Cerebellar cortex (tissue), 1 donor: ENCODE data around the gene DLX2.

Source experiments
- DNase-seq: peaks from one replicate; pipeline ENCODE4 v3.0.0-alpha.2; 2015; ENCODE audit warnings: low spot score

The DLX2 gene

GRCh38 chr2:172107690-172108586 lies 5.2 kb upstream of the DLX2 start:
- no peak for DNase-seq

- no peak for DNase-seq
Measured at GRCh38 chr2:172106108-172106961, 3.6 kb upstream of the DLX2 start.

DNA sequence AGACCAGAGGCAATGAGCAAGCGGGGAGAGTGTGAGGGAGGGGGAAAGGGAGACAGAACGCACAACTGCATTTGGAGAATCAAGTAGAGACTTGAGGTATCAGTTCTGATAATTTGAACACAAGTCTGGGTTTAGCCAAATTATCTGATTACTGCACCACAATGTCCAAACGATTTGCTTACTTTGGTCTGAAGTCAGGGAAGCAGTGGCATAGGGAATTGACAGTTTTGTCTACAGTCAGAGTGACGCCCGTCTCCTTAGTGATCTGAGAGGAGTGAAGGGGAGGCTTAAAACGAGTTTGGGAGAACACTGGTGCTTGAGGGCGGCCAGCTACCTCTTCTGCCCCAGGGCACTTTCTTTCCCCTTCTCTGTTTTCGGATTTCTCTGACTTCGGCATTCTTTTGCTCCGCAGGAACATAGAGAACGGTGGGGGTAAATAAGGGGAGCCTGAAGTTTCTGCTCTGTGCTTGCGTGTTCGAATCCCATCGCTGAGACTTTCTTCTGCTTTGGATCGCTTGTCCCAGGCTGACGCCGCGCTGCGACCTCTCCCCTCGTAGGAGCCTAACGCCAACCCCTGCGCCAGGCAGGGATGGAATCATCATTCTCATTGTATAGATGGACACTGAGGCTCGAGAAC lies 2.9 kb upstream of the DLX2 start:
- no peak for DNase-seq

- peak; percentile 88 for DNase-seq
Measured at GRCh38 chr2:172103471-172104272, 972 bp upstream of the DLX2 start.

- DNase-seq: peak; percentile 56
Measured at GRCh38 chr2:172101821-172102390, 794 bp downstream of the DLX2 start.

DNA sequence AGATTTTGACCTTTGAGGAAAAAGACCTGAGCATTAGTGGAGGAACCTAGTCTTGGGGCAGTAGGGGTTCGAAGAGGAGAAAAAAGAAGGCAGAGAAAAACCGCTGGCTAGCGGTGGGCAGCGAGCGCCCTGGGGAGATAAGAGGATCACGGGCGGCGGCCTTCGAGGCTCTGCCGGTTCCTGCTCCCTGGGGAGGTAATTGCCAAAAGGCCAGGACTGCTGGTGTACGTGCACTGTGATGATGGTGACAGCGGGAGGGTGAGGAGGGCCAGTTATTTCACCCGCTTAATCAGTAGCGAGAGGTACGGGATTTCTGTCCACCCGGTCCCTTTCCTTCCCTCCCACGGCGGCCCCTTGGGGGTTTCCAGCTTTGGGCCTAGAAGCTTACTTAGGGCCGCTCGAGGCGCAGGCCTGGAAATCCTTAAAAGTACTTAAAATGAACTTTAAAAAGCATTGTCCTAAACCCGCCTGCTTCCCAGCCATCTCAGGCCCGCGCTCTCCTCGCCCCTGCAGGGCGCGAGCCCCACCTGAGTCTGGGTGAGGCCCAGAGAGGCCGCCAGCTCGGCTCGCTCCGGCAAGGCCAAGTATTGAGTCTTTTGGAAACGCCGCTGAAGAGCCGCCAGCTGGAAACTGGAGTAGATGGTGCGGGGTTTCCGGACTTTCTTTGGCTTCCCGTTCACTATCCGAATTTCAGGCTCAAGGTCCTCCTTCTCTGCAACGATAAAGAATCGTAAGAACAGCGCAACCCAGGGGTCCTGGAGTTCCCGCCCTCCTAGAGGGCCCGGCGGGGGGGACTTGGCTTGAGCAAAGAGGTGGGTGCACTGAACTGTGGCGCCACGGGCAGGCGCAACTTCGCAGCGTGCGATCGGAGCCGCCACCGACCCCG lies 1.5 kb downstream of the DLX2 start:
- no peak for DNase-seq

- no peak for DNase-seq
Measured at GRCh38 chr2:172100080-172100934, 2.4 kb downstream of the DLX2 start.

DNA sequence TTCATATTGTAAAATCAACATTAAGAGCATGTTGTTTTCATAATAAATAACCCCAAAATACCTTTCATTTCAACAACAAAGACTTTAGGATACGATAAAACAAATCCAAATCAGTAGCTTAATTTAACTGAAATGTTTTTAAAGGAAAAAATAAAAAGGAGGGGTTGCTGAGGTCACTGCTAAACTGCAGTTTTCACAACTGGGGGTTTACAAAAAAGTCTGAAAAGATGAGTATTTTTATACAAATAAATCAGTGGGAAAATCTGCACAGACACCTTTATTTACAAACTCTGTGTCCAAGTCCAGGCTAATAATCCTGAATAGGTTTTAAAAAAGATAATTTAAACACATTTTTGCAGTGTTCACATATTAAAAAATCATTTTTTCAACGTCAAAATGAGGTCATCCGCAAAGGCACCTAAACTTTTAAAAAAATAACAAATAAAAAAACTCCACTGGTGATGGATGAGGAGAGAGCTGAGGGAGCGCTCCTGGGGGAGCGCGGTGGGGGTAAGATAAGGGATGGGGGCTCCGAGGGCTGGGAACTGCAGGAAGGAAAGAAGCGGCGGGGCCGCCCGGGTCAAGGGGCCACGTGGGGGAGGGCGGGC lies 3.1 kb downstream of the DLX2 start:
- DNase-seq: no peak

- DNase-seq: peak; percentile 64
Measured at GRCh38 chr2:172098650-172099471, 3.8 kb downstream of the DLX2 start.

DNA sequence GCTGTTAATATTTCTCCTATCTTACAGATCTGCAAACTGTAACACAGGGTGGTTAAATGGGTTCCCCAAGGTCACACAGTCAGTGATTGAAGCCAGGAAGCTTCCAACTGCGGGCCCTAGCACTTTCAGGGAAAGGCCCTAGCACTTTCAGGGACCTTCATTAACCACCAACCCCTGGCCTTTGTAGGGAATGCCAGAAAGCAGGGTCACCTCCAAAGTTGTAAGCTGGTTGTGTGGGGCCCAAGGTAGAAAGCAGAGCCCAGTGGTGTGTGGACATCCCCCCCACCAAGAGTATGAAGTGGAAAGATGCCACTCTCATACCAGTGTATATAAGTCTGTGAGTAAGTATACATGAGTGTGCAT lies 4.4 kb downstream of the DLX2 start:
- DNase-seq: peak; percentile 57

DNA sequence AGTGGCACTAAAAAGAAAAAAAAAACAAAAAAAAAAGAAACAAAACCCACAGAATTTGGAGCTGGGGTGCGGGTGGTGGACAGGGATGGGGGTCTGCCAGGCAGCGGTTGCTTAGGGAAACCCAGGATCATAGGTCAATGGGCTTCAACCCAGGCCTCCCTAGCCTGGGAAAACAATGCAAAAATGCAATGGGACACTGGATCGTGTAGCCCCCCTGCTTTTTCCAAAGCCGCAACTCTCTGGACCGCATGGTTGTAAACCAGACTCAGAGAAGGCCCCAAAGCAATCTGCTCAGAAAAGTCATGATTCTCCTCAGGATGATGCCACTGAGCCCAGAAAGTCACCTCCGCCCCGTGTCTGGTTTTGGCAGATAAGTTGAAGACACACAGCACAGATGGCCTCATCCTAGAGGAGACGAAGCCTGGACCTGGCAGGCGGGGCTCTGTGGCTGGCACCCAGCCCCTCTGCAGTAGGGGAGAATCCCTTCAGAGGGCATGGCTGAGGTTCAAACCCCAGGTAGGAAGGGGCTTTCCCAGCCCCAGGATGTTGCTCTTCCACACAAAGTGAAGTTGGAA lies 5.1 kb downstream of the DLX2 start:
- peak; percentile 52 for DNase-seq

GRCh38 chr2:172096626-172097547 lies 5.8 kb downstream of the DLX2 start:
- DNase-seq: peak; percentile 72

DNA sequence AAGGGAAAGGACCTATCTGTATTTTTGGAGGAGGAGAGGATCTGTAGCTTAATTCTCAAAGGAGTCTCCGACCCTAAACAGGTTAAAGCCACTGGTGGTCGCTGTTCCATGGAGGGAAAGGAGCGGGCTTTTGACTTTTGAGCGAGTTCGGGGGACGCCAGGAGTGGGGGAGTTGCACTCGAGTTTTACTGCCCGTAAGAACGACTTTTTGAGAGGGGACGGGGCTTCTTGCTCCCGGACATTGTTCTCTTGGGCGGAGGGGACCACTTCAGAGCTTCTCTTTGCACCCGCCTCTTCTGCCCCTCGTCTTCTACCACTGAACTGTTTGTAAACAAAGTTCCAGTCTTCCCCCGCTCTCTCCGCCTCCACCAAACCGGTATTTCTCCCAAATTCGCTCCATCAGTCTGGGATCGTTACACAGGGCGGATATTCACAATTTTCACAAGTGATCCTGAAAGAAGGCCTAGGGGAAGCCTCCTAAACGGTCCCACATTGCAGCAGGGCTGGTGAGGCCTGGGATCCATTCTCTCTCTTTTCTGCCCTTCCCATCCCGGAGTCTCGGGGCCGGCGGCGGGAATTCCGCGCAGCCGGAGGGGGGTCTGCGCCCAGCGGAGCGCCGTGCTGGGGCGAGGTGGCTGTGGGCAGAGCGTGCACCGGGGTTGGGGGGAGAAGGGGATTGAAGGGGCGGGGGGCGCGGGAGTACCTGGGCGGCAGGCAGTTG lies 6.6 kb downstream of the DLX2 start:
- peak; percentile 58 for DNase-seq

- peak; percentile 75 for DNase-seq
Measured at GRCh38 chr2:172095146-172095904, 7.4 kb downstream of the DLX2 start.
